ENCODE measurements around the gene ARHGEF1.
A peak's percentile ranks its signal among the peaks of the same experiment; 100 is the strongest.

The ARHGEF1 gene

GRCh38 chr19:41882568-41883462 lies at the start of gene ARHGEF1:
Gene ARHGEF1 (plus strand): TSS chr19:41883184. CDS start chr19:41888083, 4,899 bp downstream.
- DNase-seq: no peak

GRCh38 chr19:41837981-41838708 lies 44.8 kb upstream of the ARHGEF1 start:
- DNase-seq: no peak

GRCh38 chr19:41839211-41839610 lies 43.8 kb upstream of the ARHGEF1 start:
- no peak for DNase-seq

GRCh38 chr19:41843371-41843770 lies 39.6 kb upstream of the ARHGEF1 start:
- no peak for DNase-seq

- DNase-seq: no peak
Observed at GRCh38 chr19:41844601-41845000, 38.4 kb upstream of the ARHGEF1 start, which contains the start of gene LYPD4. Gene LYPD4 (minus strand): TSS chr19:41844683. CDS start chr19:41839285, 5,398 bp downstream.

GRCh38 chr19:41845001-41845050 lies 38.2 kb upstream of the ARHGEF1 start, which contains the start of gene DMRTC2:
Gene DMRTC2 (plus strand): TSS chr19:41845042. CDS start chr19:41847429, 2,387 bp downstream.
- no peak for DNase-seq

GRCh38 chr19:41845051-41845590 lies 37.9 kb upstream of the ARHGEF1 start:
- DNase-seq: no peak

- no peak for DNase-seq
Observed at GRCh38 chr19:41847351-41848105, 35.5 kb upstream of the ARHGEF1 start.

GRCh38 chr19:41848666-41849065 lies 34.3 kb upstream of the ARHGEF1 start:
- DNase-seq: no peak

GRCh38 chr19:41849067-41849466 lies 33.9 kb upstream of the ARHGEF1 start:
- DNase-seq: no peak

GRCh38 chr19:41850381-41850780 lies 32.6 kb upstream of the ARHGEF1 start:
- no peak for DNase-seq

- no peak for DNase-seq
Observed at GRCh38 chr19:41851456-41851855, 31.5 kb upstream of the ARHGEF1 start.

- DNase-seq: no peak
Observed at GRCh38 chr19:41853344-41853743, 29.6 kb upstream of the ARHGEF1 start.

- DNase-seq: no peak
Observed at GRCh38 chr19:41853768-41854167, 29.2 kb upstream of the ARHGEF1 start.

GRCh38 chr19:41859213-41859617 lies 23.8 kb upstream of the ARHGEF1 start:
- DNase-seq: no peak

- DNase-seq: peak; percentile 98 to 99
Observed at GRCh38 chr19:41859618-41860418, 23.2 kb upstream of the ARHGEF1 start, which contains the start of gene RPS19. Gene RPS19 (plus strand): TSS chr19:41860255. CDS start chr19:41860775, 520 bp downstream.

GRCh38 chr19:41860419-41861115 lies 22.4 kb upstream of the ARHGEF1 start:
- no peak for DNase-seq

- peak; percentile 23 to 62 for DNase-seq
Observed at GRCh38 chr19:41861116-41861768, 21.7 kb upstream of the ARHGEF1 start.

GRCh38 chr19:41861846-41862245 lies 21.1 kb upstream of the ARHGEF1 start:
- DNase-seq: no peak

- DNase-seq: no peak
Observed at GRCh38 chr19:41862445-41862986, 20.5 kb upstream of the ARHGEF1 start.

Data from NCI-H187 (cell line).